ENCODE measurements around the gene TPRG1. TPM values are rescaled to one million over a fixed set of nuclear protein-coding genes. Genes with fewer than 3 reads are reported as not detected.
A peak's percentile ranks its signal among the peaks of the same experiment; 100 is the strongest.

The TPRG1 gene
- total RNA-seq, 1 donor, result 0.45 TPM

- TF ChIP-seq, protein P1, sequence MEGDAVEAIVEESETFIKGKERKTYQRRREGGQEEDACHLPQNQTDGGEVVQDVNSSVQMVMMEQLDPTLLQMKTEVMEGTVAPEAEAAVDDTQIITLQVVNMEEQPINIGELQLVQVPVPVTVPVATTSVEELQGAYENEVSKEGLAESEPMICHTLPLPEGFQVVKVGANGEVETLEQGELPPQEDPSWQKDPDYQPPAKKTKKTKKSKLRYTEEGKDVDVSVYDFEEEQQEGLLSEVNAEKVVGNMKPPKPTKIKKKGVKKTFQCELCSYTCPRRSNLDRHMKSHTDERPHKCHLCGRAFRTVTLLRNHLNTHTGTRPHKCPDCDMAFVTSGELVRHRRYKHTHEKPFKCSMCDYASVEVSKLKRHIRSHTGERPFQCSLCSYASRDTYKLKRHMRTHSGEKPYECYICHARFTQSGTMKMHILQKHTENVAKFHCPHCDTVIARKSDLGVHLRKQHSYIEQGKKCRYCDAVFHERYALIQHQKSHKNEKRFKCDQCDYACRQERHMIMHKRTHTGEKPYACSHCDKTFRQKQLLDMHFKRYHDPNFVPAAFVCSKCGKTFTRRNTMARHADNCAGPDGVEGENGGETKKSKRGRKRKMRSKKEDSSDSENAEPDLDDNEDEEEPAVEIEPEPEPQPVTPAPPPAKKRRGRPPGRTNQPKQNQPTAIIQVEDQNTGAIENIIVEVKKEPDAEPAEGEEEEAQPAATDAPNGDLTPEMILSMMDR (IDR thresholded peaks at IDR 0.05; ENCODE audit: insufficient read depth, low read length), result no peak
- H3K4me3 ChIP-seq (ENCODE audit: low read depth, low read length), result no peak overlapping the region
- peak; percentile 85 for DNase-seq (ENCODE audit: low read depth)
Measured at GRCh38 chr3:189363590-189364255, 192.0 kb downstream of the TPRG1 start.

- DNase-seq (ENCODE audit: low read depth), result peak; percentile 76
- TF ChIP-seq, protein P1 (IDR thresholded peaks at IDR 0.05; ENCODE audit: insufficient read depth, low read length), result peak; percentile 57
- H3K4me3 ChIP-seq (ENCODE audit: low read depth, low read length), result no peak overlapping the region
Measured at GRCh38 chr3:189365609-189366564, 194.1 kb downstream of the TPRG1 start.

GRCh38 chr3:189368384-189368783 lies 196.6 kb downstream of the TPRG1 start:
- no peak for DNase-seq (ENCODE audit: low read depth)
- TF ChIP-seq, protein P1 (IDR thresholded peaks at IDR 0.05; ENCODE audit: insufficient read depth, low read length), result no peak
- H3K4me3 ChIP-seq (ENCODE audit: low read depth, low read length), result no peak overlapping the region

- H3K4me3 ChIP-seq (ENCODE audit: low read depth, low read length), result no peak overlapping the region
- DNase-seq (ENCODE audit: low read depth), result no peak
- TF ChIP-seq, protein P1 (IDR thresholded peaks at IDR 0.05; ENCODE audit: insufficient read depth, low read length), result no peak
Measured at GRCh38 chr3:189369636-189370035, 197.9 kb downstream of the TPRG1 start.

- DNase-seq (ENCODE audit: low read depth), result peak; percentile 23
- H3K4me3 ChIP-seq (ENCODE audit: low read depth, low read length), result no peak overlapping the region
- TF ChIP-seq, protein P1 (IDR thresholded peaks at IDR 0.05; ENCODE audit: insufficient read depth, low read length), result no peak
Measured at GRCh38 chr3:189372243-189372642, 200.5 kb downstream of the TPRG1 start.
